HEK293 (cell line): ENCODE measurements around the gene PCCA.

Source experiments
- CTCF ChIA-PET: fragments of 350-600 bp; formaldehyde crosslinking; extraction: SDS; loops from one replicate; lab custom pipeline; 2021; ENCODE audit warnings: antibody characterized with exemption; lab: Yijun Ruan, JAX
- POLR2A ChIA-PET: fragments of 300-600 bp; formaldehyde crosslinking; extraction: SDS; loops from one replicate; lab custom pipeline; 2020; ENCODE audit warnings: antibody characterized with exemption, inconsistent platforms; lab: Yijun Ruan, JAX
- H3K27ac ChIP-seq: fragments of 200-500 bp; sonication (Bioruptor generic); 2 replicates; pipeline ENCODE4 v1.5.1; 2014; ENCODE audit warnings: low read depth, low read length, control low read depth, inconsistent platforms; ENCODE audit errors: extremely low read depth
- H3K36me3 ChIP-seq, 2 experiments: fragments of 200-500 bp in 1 of 2; sonication (Bioruptor generic) in 1 of 2; 1 replicate in 1 of 2; 2 replicates in 1 of 2; pipeline ENCODE4 v1.5.1; 2014 to 2017; ENCODE audit warnings: inconsistent platforms in 2 of 2, low read length in 2 of 2; ENCODE audit not compliant: control insufficient read depth in 2 of 2, insufficient read depth in 1 of 2
- H3K4me1 ChIP-seq: fragments of 200-500 bp; sonication (Bioruptor generic); 2 replicates; pipeline ENCODE4 v1.5.1; 2014; ENCODE audit warnings: mild to moderate bottlenecking, low read length, inconsistent platforms; ENCODE audit not compliant: control insufficient read depth, insufficient read depth
- H3K4me3 ChIP-seq: 2 replicates; pipeline ENCODE4 v1.5.1; 2011; ENCODE audit warnings: low read depth, mild to moderate bottlenecking, control low read depth, low read length, moderate library complexity
- H3K9me3 ChIP-seq: fragments of 200-500 bp; sonication (Bioruptor generic); 2 replicates; pipeline ENCODE4 v1.5.1; 2014; ENCODE audit warnings: low read depth, low read length, inconsistent platforms; ENCODE audit not compliant: control insufficient read depth, insufficient read depth
- FEZF1 ChIP-seq: fragments of 450-650 bp; formaldehyde crosslinking; IDR thresholded peaks from 2 replicates; pipeline ENCODE4 v1.5.1; 2016; ENCODE audit warnings: missing biosample characterization, missing genetic modification characterization
- GLIS1 ChIP-seq: fragments of 450-650 bp; formaldehyde crosslinking; IDR thresholded peaks from 2 replicates; pipeline ENCODE4 v1.5.1; 2016; ENCODE audit warnings: missing biosample characterization, missing genetic modification characterization
- KLF16 ChIP-seq: fragments of 450-650 bp; formaldehyde crosslinking; IDR thresholded peaks from 2 replicates; pipeline ENCODE4 v1.5.1; 2017; ENCODE audit warnings: missing biosample characterization, missing genetic modification characterization
- MEIS1 ChIP-seq: sonication (generic); formaldehyde crosslinking; IDR thresholded peaks from 2 replicates; pipeline ENCODE4 v1.8.1; 2022; ENCODE audit warnings: missing genetic modification reagents, mild to moderate bottlenecking, borderline replicate concordance
- MZF1 ChIP-seq: fragments of 450-650 bp; formaldehyde crosslinking; IDR thresholded peaks from 2 replicates; pipeline ENCODE4 v1.5.1; 2017; ENCODE audit warnings: missing biosample characterization, missing genetic modification characterization, borderline replicate concordance
- ZFP3 ChIP-seq: fragments of 450-650 bp; formaldehyde crosslinking; IDR thresholded peaks from 2 replicates; pipeline ENCODE4 v1.5.1; 2016; ENCODE audit warnings: low read depth, missing biosample characterization, missing genetic modification characterization
- ZFP37 ChIP-seq: fragments of 450-650 bp; formaldehyde crosslinking; IDR thresholded peaks from 2 replicates; pipeline ENCODE4 v1.5.1; 2016; ENCODE audit warnings: missing biosample characterization, missing genetic modification characterization
- ZNF157 ChIP-seq: fragments of 450-650 bp; formaldehyde crosslinking; IDR thresholded peaks from 2 replicates; pipeline ENCODE4 v1.5.1; 2016; ENCODE audit warnings: missing biosample characterization, missing genetic modification characterization
- ZNF24 ChIP-seq: fragments of 450-650 bp; formaldehyde crosslinking; IDR thresholded peaks from 2 replicates; pipeline ENCODE4 v1.5.1; 2016; ENCODE audit warnings: missing biosample characterization, missing genetic modification characterization
- ZNF366 ChIP-seq: fragments of 450-650 bp; formaldehyde crosslinking; conservative IDR thresholded peaks from 2 replicates; pipeline ENCODE4 v1.5.1; 2016; ENCODE audit warnings: missing biosample characterization, missing genetic modification characterization
- ZNF391 ChIP-seq: fragments of 450-650 bp; formaldehyde crosslinking; IDR thresholded peaks from 2 replicates; pipeline ENCODE4 v1.5.1; 2016; ENCODE audit warnings: low read depth, missing biosample characterization, missing genetic modification characterization, borderline replicate concordance
- ZNF394 ChIP-seq: fragments of 450-650 bp; formaldehyde crosslinking; IDR thresholded peaks from 2 replicates; pipeline ENCODE4 v1.5.1; 2016; ENCODE audit warnings: missing biosample characterization, missing genetic modification characterization, mild to moderate bottlenecking, moderate library complexity, borderline replicate concordance
- ZNF423 ChIP-seq: fragments of 450-650 bp; formaldehyde crosslinking; IDR thresholded peaks from 2 replicates; pipeline ENCODE4 v1.5.1; 2016; ENCODE audit warnings: missing biosample characterization, missing genetic modification characterization
- ZNF473 ChIP-seq: fragments of 450-650 bp; formaldehyde crosslinking; IDR thresholded peaks from 2 replicates; pipeline ENCODE4 v1.5.1; 2017; ENCODE audit warnings: missing biosample characterization, missing genetic modification characterization
- ZNF48 ChIP-seq: fragments of 450-650 bp; formaldehyde crosslinking; IDR thresholded peaks from 2 replicates; pipeline ENCODE4 v1.5.1; 2016; ENCODE audit warnings: missing biosample characterization, missing genetic modification characterization
- ZNF585B ChIP-seq: fragments of 450-650 bp; formaldehyde crosslinking; IDR thresholded peaks from 2 replicates; pipeline ENCODE4 v1.5.1; 2016; ENCODE audit warnings: missing biosample characterization, missing genetic modification characterization
- ZNF658 ChIP-seq: fragments of 450-650 bp; formaldehyde crosslinking; IDR thresholded peaks from 2 replicates; pipeline ENCODE4; 2016; ENCODE audit warnings: missing biosample characterization, missing genetic modification characterization
- ZNF660 ChIP-seq: fragments of 450-650 bp; IDR thresholded peaks from 2 replicates; pipeline ENCODE4 v1.5.1; 2018; ENCODE audit warnings: missing biosample characterization, mild to moderate bottlenecking, missing genetic modification characterization
- ZNF777 ChIP-seq: fragments of 450-650 bp; formaldehyde crosslinking; IDR thresholded peaks from 2 replicates; pipeline ENCODE4 v1.5.1; 2017; ENCODE audit warnings: missing biosample characterization, missing genetic modification characterization, borderline replicate concordance
- ZNF843 ChIP-seq: fragments of 450-650 bp; formaldehyde crosslinking; IDR thresholded peaks from 2 replicates; pipeline ENCODE4 v1.5.1; 2016; ENCODE audit warnings: missing biosample characterization, missing genetic modification characterization
- ZSCAN30 ChIP-seq: fragments of 450-650 bp; IDR thresholded peaks from 2 replicates; pipeline ENCODE4 v1.5.1; 2018; ENCODE audit warnings: missing biosample characterization, mild to moderate bottlenecking, missing genetic modification characterization, moderate library complexity
- TF ChIP-seq, protein P1 (sequence below): fragments of 450-650 bp; formaldehyde crosslinking; IDR thresholded peaks from 2 replicates; pipeline ENCODE4 v1.5.1; 2016; ENCODE audit warnings: missing biosample characterization, missing genetic modification characterization
- TF ChIP-seq, protein P2 (sequence below): fragments of 450-650 bp; formaldehyde crosslinking; IDR thresholded peaks from 2 replicates; pipeline ENCODE4 v1.5.1; 2016; ENCODE audit warnings: missing biosample characterization, missing genetic modification characterization
- TF ChIP-seq, protein P3 (sequence below): fragments of 450-650 bp; formaldehyde crosslinking; IDR thresholded peaks from 2 replicates; pipeline ENCODE4 v1.5.1; 2017; ENCODE audit warnings: missing biosample characterization, missing genetic modification characterization
- TF ChIP-seq, protein P4 (sequence below): fragments of 450-650 bp; formaldehyde crosslinking; IDR thresholded peaks from 2 replicates; pipeline ENCODE4 v1.5.1; 2016; ENCODE audit warnings: missing biosample characterization, missing genetic modification characterization

The PCCA gene

DNA sequence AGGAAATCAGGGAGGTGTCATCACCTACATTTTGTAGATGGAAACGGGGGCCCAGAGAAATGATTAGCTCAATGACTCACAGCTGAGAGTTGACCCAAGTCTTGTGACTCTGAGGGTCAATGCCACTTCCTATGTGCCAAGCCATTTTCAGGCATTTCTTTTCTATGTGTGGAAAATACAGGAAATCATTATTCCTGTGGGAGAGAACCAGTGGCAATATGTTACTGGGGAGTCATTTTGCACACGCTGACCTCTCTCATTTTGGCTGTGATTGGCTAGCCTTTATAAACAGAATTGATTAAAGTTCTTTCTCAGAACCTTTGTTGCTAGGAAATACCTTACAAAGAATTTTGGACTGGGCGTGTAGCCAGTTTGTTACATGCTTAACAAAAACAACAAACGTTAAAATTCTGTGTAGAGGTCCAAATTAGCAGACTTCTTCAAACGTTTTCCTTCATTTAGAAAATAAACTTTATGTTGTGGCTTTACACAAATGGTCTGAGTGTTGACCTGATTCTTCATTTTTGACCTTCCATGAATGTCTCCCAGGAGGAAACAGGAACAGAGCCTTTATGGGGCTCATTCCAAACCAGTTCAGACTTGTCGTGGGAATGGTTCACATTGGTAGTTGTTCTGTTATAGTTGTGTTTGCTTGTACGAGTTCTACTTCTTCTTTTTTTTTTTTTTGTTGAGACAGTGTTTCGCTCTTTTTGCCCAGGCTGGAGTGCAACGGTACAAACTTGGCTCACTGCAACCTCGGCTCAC lies 11.4 kb downstream of the PCCA start (continued):
- no peak for TF ChIP-seq ZNF391 (tag by site-specific recombination)
- TF ChIP-seq ZNF585B (tag by site-specific recombination): no peak
- TF ChIP-seq KLF16 (tag by site-specific recombination): no peak
- no peak for TF ChIP-seq ZFP3 (tag by site-specific recombination)
- TF ChIP-seq, protein P1, sequence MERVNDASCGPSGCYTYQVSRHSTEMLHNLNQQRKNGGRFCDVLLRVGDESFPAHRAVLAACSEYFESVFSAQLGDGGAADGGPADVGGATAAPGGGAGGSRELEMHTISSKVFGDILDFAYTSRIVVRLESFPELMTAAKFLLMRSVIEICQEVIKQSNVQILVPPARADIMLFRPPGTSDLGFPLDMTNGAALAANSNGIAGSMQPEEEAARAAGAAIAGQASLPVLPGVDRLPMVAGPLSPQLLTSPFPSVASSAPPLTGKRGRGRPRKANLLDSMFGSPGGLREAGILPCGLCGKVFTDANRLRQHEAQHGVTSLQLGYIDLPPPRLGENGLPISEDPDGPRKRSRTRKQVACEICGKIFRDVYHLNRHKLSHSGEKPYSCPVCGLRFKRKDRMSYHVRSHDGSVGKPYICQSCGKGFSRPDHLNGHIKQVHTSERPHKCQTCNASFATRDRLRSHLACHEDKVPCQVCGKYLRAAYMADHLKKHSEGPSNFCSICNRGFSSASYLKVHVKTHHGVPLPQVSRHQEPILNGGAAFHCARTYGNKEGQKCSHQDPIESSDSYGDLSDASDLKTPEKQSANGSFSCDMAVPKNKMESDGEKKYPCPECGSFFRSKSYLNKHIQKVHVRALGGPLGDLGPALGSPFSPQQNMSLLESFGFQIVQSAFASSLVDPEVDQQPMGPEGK: peak; percentile 39; the same call in 1 of the 2 replicates
- no peak for TF ChIP-seq ZNF658 (tag by site-specific recombination)
- peak; percentile 87 for TF ChIP-seq FEZF1 (tag by site-specific recombination)
- TF ChIP-seq ZNF473 (tag by site-specific recombination): no peak
- TF ChIP-seq, protein P2, sequence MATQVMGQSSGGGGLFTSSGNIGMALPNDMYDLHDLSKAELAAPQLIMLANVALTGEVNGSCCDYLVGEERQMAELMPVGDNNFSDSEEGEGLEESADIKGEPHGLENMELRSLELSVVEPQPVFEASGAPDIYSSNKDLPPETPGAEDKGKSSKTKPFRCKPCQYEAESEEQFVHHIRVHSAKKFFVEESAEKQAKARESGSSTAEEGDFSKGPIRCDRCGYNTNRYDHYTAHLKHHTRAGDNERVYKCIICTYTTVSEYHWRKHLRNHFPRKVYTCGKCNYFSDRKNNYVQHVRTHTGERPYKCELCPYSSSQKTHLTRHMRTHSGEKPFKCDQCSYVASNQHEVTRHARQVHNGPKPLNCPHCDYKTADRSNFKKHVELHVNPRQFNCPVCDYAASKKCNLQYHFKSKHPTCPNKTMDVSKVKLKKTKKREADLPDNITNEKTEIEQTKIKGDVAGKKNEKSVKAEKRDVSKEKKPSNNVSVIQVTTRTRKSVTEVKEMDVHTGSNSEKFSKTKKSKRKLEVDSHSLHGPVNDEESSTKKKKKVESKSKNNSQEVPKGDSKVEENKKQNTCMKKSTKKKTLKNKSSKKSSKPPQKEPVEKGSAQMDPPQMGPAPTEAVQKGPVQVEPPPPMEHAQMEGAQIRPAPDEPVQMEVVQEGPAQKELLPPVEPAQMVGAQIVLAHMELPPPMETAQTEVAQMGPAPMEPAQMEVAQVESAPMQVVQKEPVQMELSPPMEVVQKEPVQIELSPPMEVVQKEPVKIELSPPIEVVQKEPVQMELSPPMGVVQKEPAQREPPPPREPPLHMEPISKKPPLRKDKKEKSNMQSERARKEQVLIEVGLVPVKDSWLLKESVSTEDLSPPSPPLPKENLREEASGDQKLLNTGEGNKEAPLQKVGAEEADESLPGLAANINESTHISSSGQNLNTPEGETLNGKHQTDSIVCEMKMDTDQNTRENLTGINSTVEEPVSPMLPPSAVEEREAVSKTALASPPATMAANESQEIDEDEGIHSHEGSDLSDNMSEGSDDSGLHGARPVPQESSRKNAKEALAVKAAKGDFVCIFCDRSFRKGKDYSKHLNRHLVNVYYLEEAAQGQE (tag by site-specific recombination): no peak
- 0 out of 2 replicates have a peak, but pooled peaks have one; percentile 57 for TF ChIP-seq ZNF660
- no peak; the same call in 1 of the 2 replicates for TF ChIP-seq GLIS1
- TF ChIP-seq ZNF24 (tag by site-specific recombination): 0 out of 2 replicates have a peak, but pooled peaks have one; percentile 15
- TF ChIP-seq ZNF777 (tag by site-specific recombination): no peak
- TF ChIP-seq, protein P3, sequence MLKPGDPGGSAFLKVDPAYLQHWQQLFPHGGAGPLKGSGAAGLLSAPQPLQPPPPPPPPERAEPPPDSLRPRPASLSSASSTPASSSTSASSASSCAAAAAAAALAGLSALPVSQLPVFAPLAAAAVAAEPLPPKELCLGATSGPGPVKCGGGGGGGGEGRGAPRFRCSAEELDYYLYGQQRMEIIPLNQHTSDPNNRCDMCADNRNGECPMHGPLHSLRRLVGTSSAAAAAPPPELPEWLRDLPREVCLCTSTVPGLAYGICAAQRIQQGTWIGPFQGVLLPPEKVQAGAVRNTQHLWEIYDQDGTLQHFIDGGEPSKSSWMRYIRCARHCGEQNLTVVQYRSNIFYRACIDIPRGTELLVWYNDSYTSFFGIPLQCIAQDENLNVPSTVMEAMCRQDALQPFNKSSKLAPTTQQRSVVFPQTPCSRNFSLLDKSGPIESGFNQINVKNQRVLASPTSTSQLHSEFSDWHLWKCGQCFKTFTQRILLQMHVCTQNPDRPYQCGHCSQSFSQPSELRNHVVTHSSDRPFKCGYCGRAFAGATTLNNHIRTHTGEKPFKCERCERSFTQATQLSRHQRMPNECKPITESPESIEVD (tag by site-specific recombination): peak; percentile 74
- TF ChIP-seq, protein P4, sequence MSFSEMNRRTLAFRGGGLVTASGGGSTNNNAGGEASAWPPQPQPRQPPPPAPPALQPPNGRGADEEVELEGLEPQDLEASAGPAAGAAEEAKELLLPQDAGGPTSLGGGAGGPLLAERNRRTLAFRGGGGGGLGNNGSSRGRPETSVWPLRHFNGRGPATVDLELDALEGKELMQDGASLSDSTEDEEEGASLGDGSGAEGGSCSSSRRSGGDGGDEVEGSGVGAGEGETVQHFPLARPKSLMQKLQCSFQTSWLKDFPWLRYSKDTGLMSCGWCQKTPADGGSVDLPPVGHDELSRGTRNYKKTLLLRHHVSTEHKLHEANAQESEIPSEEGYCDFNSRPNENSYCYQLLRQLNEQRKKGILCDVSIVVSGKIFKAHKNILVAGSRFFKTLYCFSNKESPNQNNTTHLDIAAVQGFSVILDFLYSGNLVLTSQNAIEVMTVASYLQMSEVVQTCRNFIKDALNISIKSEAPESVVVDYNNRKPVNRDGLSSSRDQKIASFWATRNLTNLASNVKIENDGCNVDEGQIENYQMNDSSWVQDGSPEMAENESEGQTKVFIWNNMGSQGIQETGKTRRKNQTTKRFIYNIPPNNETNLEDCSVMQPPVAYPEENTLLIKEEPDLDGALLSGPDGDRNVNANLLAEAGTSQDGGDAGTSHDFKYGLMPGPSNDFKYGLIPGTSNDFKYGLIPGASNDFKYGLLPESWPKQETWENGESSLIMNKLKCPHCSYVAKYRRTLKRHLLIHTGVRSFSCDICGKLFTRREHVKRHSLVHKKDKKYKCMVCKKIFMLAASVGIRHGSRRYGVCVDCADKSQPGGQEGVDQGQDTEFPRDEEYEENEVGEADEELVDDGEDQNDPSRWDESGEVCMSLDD (tag by site-specific recombination): no peak

DNA sequence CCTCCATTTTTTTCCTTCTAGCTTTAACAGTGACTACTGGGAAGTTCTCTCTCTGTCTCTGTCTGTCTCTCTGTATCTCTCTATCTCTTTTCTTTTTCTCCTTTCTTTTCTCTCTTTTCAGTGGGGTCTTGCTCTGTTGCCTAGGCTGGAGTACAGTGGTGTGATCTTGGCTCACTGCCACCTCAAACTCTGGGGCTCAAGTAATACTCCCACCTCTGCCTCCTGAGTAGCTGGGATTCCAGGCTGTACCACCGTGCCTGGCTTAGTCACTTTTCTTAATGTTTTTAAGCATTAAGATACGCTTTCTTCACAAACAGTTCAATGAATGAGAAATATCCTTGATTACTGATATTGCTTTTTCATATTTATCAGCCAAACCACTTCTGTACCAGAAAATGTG lies 13.1 kb downstream of the PCCA start:
- POLR2A ChIA-PET: no interaction called here
- peaks cover 0 to 5% of the 10 kb centered on the region in 2 experiments; a peak in 1 of 3 replicates for H3K36me3 ChIP-seq
- peaks cover 9% of the 10 kb centered on the region for H3K4me1 ChIP-seq
- CTCF ChIA-PET: interaction anchor here (0.6 kb wide), 1 partner anchor 61 kb away, joined by 3 read pairs; no protein-coding TSS in a partner anchor
- H3K27ac ChIP-seq: no peak overlapping the region
- no peaks in the 10 kb centered on the region for H3K9me3 ChIP-seq
- no peak overlapping the region for H3K4me3 ChIP-seq
- no peak for TF ChIP-seq ZNF48 (tag by site-specific recombination)
- TF ChIP-seq MZF1 (tag by site-specific recombination): no peak
- no peak for TF ChIP-seq KLF16 (tag by site-specific recombination)
- no peak for TF ChIP-seq ZNF157 (tag by site-specific recombination)
- no peak for TF ChIP-seq ZNF843 (tag by site-specific recombination)
- TF ChIP-seq ZNF423: no peak
- no peak for TF ChIP-seq MEIS1 (CRISPR knock-in tag)
- no peak for TF ChIP-seq ZNF394 (tag by site-specific recombination)
- TF ChIP-seq ZSCAN30: no peak
- no peak for TF ChIP-seq ZNF366 (tag by site-specific recombination)
- no peak for TF ChIP-seq ZFP37 (tag by site-specific recombination)
